K562 (cell line): ENCODE results near the gene COMP. TPM values are rescaled to one million over a fixed set of nuclear protein-coding genes. Genes with fewer than 3 reads are reported as not detected.
"Not testable (repeated sequence)": the region's sequence is repeated elsewhere in the genome, so short reads cannot be mapped to it uniquely, and the experiment has no call there.

Experiments
- ATAC-seq: fragments of 200-7000 bp; cut with Tn5 transposase; 3 replicates; pipeline ENCODE4 v1.9.1; 2020; ENCODE audit warnings: moderate library complexity
- BruUV-seq: library from RNA; stranded (reverse); fragments of 400-500 nt; replicated peaks from 2 replicates; lab custom pipeline; 2021; lab: Mats Ljungman, UMichigan
- CTCF ChIA-PET: fragments of 300-600 bp; formaldehyde crosslinking; extraction: SDS; loops from one replicate; lab custom pipeline; 2021; ENCODE audit warnings: low intra/inter-chr PET ratio; lab: Yijun Ruan, JAX
- POLR2A ChIA-PET: fragments of 300-600, 350-650 bp; sonication (Branson Sonifier 250); formaldehyde crosslinking; extraction: SDS; loops from one replicate; lab custom pipeline; 2021; ENCODE audit warnings: antibody characterized with exemption, inconsistent platforms; lab: Yijun Ruan, JAX
- DNase-seq, 4 experiments: peaks; one replicate each; pipeline versions ENCODE4 v3.0.0 to v3.0.0-alpha.2; 2011 to 2018; ENCODE audit warnings: low spot score in 3 of 4, mixed read lengths in 3 of 4; ENCODE audit errors: extremely low read depth in 1 of 4
- FAIRE-seq: peaks from 2 replicates; lab custom pipeline; 2011; peaks lifted over from hg19 to GRCh38; lab: Jason Lieb, UNC
- H2AFZ ChIP-seq: 2 replicates; pipeline ENCODE4 v1.6.0; 2011; ENCODE audit warnings: low read depth, low read length, control low read depth, inconsistent platforms
- H3K27ac ChIP-seq: fragments of 200-600 bp; 3 replicates; pipeline ENCODE4 v1.8.0; 2011; ENCODE audit warnings: low read depth, mild to moderate bottlenecking, control low read depth, inconsistent platforms, low read length, moderate library complexity, mixed read lengths; ENCODE audit errors: extremely low read depth
- H3K27me3 ChIP-seq, 2 experiments: fragments of 300-600 bp in 1 of 2; 2 replicates in 1 of 2; 3 replicates in 1 of 2; pipeline versions ENCODE4 v1.6.0 to v1.8.0; 2011; ENCODE audit warnings: inconsistent platforms in 2 of 2, low read length in 2 of 2, mild to moderate bottlenecking in 1 of 2, mixed read lengths in 1 of 2, moderate library complexity in 1 of 2; ENCODE audit not compliant: control insufficient read depth in 2 of 2, insufficient read depth in 2 of 2
- H3K36me3 ChIP-seq: fragments of 300-600 bp; 3 replicates; pipeline ENCODE4 v1.8.0; 2011; ENCODE audit warnings: mild to moderate bottlenecking, low read length, inconsistent platforms; ENCODE audit not compliant: control insufficient read depth, insufficient read depth
- H3K4me1 ChIP-seq, 2 experiments: fragments of 200-600 bp in 1 of 2; replicated peaks in 1 of 2; 2 replicates in 1 of 2; 3 replicates in 1 of 2; pipeline versions ENCODE4 v1.5.1 to v1.8.0; 2011; ENCODE audit warnings: inconsistent platforms in 2 of 2, low read length in 2 of 2, mild to moderate bottlenecking in 1 of 2, mixed read lengths in 1 of 2, moderate library complexity in 1 of 2; ENCODE audit not compliant: control insufficient read depth in 2 of 2, insufficient read depth in 2 of 2
- H3K4me2 ChIP-seq: 2 replicates; pipeline ENCODE4 v1.6.1; 2011; ENCODE audit warnings: low read length, control low read depth, inconsistent platforms, mixed read lengths; ENCODE audit not compliant: insufficient read depth
- H3K4me3 ChIP-seq: fragments of 200-600 bp; sonication (generic), shearing (Covaris generic); 2 replicates; pipeline ENCODE4 v1.5.1; 2016; ENCODE audit warnings: control low read depth, inconsistent platforms
- H3K79me2 ChIP-seq: fragments of 200-600 bp; 3 replicates; pipeline ENCODE4 v1.8.0; 2011; ENCODE audit warnings: low read length, inconsistent platforms; ENCODE audit not compliant: control insufficient read depth, insufficient read depth
- H3K9ac ChIP-seq, 2 experiments: 2 replicates each; pipeline versions ENCODE4 v1.6.0 to v1.6.1; 2011; ENCODE audit warnings: low read depth in 2 of 2, low read length in 2 of 2, control low read depth in 1 of 2, inconsistent platforms in 1 of 2, mild to moderate bottlenecking in 1 of 2, mixed read lengths in 1 of 2; ENCODE audit not compliant: insufficient read depth in 1 of 2
- H3K9me1 ChIP-seq: one replicate; pipeline ENCODE4 v1.6.0; 2011; ENCODE audit warnings: inconsistent platforms, mild to moderate bottlenecking, low read length, moderate library complexity; ENCODE audit not compliant: control insufficient read depth, insufficient read depth
- H3K9me3 ChIP-seq: replicated peaks from 2 replicates; pipeline ENCODE4 v1.5.1; 2011; ENCODE audit warnings: low read depth, low read length, inconsistent platforms; ENCODE audit not compliant: control insufficient read depth, insufficient read depth
- H4K20me1 ChIP-seq: replicated peaks from 2 replicates; pipeline ENCODE4 v1.6.1; 2011; ENCODE audit warnings: low read length, inconsistent platforms, mixed read lengths; ENCODE audit not compliant: control insufficient read depth, insufficient read depth
- ATF3 ChIP-seq, 2 experiments: fragments of 450-650 bp in 1 of 2; sonication (generic) in 1 of 2; formaldehyde crosslinking in 1 of 2; IDR thresholded peaks in 1 of 2; conservative IDR thresholded peaks in 1 of 2; 2 replicates each; pipeline versions ENCODE4 v1.6.1 to v1.8.1; 2016 to 2023; ENCODE audit warnings: mild to moderate bottlenecking in 2 of 2, moderate library complexity in 2 of 2, inconsistent platforms in 1 of 2, missing genetic modification reagents in 1 of 2
- CEBPB ChIP-seq: fragments of 450-650 bp; IDR thresholded peaks from 2 replicates; pipeline ENCODE4 v1.6.1; 2016; ENCODE audit warnings: missing genetic modification characterization, missing compliant biosample characterization
- IRF9 ChIP-seq: fragments of 450-650 bp; IDR thresholded peaks from 2 replicates; pipeline ENCODE4 v1.6.1; 2016; ENCODE audit warnings: missing biosample characterization, missing genetic modification characterization
- WGBS: fragments of 100-300 bp; shearing (Covaris generic); methylation state at CpG from one replicate; pipeline ENCODE4 v1.1.6; 2016; ENCODE audit warnings: low coverage, mixed read lengths; ENCODE audit not compliant: insufficient coverage; ENCODE audit errors: missing lambda C conversion rate; 5-methylcytosine and 5-hydroxymethylcytosine counted together
- in situ Hi-C: fragments of 300-500 bp; cut with MboI; formaldehyde crosslinking; loops from 4 replicates; pipeline ENCODE4 v1.15.0; 2018; ENCODE audit warnings: inconsistent platforms, mixed read lengths
- intact Hi-C: fragments of 100-400 bp; cut with micrococcal nuclease; formaldehyde crosslinking; loops from 2 replicates; pipeline ENCODE4 v1.14.2; 2022
- polyA plus RNA-seq, 8 experiments: library from polyadenylated mRNA; depleted of rRNA in 4 of 8; stranded (reverse) in 5 of 8; unstranded in 3 of 8; fragments of >200 nt; fragmentation: Nextera tagmentation in 2 of 8; fragmentation: Illumina TruSeq in 1 of 8; extraction: Ambion mirVana in 2 of 8; extraction: Trizol in 1 of 8; gene quantifications; 2 replicates each; pipeline versions ENCODE4 v1.2.1 to v1.2.3, GENCODE V29; 2011 to 2014; ENCODE audit warnings: inconsistent platforms in 1 of 8, missing spikeins in 1 of 8
- total RNA-seq, 7 experiments: library from RNA; depleted of rRNA in 6 of 7; stranded (reverse); fragments of >200 nt in 6 of 7; fragmentation: Illumina TruSeq in 2 of 7; extraction: Trizol in 2 of 7; gene quantifications; 2 replicates each; pipeline versions ENCODE4 v1.2.1 to v1.2.3, GENCODE V29; 2011 to 2021; ENCODE audit warnings: low replicate concordance in 1 of 7

COMP gene
- total and polyA plus RNA-seq, 9 of the 15 experiments (the other 6 are each of a cell fraction or from before 2014, with no cell fraction given): 0.07 TPM; not detected in 8

GRCh38 chr19:18811638-18812037 is 20.5 kb upstream of the COMP start:
- DNase-seq; H2AFZ ChIP-seq; H3K9ac ChIP-seq; H3K4me2 ChIP-seq; H3K4me1 ChIP-seq; ATAC-seq; FAIRE-seq; H3K27ac ChIP-seq; H3K36me3 ChIP-seq; BruUV-seq; in situ Hi-C loops; H4K20me1 ChIP-seq; H3K4me3 ChIP-seq; H3K79me2 ChIP-seq; H3K9me1 ChIP-seq; CTCF ChIA-PET; H3K9me3 ChIP-seq; intact Hi-C loops; TF ChIP-seq ATF3 (CRISPR knock-in tag; conservative IDR thresholded peaks at IDR 0.05): not testable (repeated sequence)
- TF ChIP-seq CEBPB (tag) (peak; percentile 38; the same call in 1 of the 2 replicates), IRF9 (tag) (0 out of 2 replicates have a peak, but pooled peaks have one; percentile 33), ATF3 (IDR thresholded peaks at IDR 0.05) (peak; percentile 57)
- WGBS: 21% methylated on average over 5 of the region's 5 CpGs
- POLR2A ChIA-PET: interaction anchor here (0.7 to 1.2 kb wide), 4 partner anchors 24 to 665 kb away, joined by 3 to 4 read pairs (median 3); no protein-coding TSS in a partner anchor
- peaks cover 43 to 69% of the 10 kb centered on the region in 2 experiments for H3K27me3 ChIP-seq
